Bronchial smooth muscle cell (primary cell): Measurements from ENCODE around the gene CBLN4. TPM values are rescaled to one million over a fixed set of nuclear protein-coding genes. Genes with fewer than 3 reads are reported as not detected.

Experiments used
- total RNA-seq: library from RNA; depleted of rRNA; stranded (reverse); fragments of >200 nt; gene quantifications from 2 replicates; pipeline ENCODE4 v1.2.1, GENCODE V29; 2014

Gene CBLN4
- not detected in 2 replicates for total RNA-seq

GRCh38 chr20:56005389-56005715 is at the start of gene CBLN4:
Gene CBLN4 (minus strand): TSS chr20:56005519. CDS start chr20:56004171, 1,348 bp downstream.

Other genes starting within 250 kb of the CBLN4 start
- gene MC3R, start 243.2 kb upstream of the CBLN4 start, total RNA-seq, result not detected in 2 replicates